HG03460 (cell line): ENCODE results near the gene PDE6D.

Experiments
- ATAC-seq: cut with Tn5 transposase; IDR thresholded peaks from one replicate; pipeline ENCODE4 v1.9.1; 2021; ENCODE audit not compliant: unreplicated experiment

The PDE6D gene

DNA sequence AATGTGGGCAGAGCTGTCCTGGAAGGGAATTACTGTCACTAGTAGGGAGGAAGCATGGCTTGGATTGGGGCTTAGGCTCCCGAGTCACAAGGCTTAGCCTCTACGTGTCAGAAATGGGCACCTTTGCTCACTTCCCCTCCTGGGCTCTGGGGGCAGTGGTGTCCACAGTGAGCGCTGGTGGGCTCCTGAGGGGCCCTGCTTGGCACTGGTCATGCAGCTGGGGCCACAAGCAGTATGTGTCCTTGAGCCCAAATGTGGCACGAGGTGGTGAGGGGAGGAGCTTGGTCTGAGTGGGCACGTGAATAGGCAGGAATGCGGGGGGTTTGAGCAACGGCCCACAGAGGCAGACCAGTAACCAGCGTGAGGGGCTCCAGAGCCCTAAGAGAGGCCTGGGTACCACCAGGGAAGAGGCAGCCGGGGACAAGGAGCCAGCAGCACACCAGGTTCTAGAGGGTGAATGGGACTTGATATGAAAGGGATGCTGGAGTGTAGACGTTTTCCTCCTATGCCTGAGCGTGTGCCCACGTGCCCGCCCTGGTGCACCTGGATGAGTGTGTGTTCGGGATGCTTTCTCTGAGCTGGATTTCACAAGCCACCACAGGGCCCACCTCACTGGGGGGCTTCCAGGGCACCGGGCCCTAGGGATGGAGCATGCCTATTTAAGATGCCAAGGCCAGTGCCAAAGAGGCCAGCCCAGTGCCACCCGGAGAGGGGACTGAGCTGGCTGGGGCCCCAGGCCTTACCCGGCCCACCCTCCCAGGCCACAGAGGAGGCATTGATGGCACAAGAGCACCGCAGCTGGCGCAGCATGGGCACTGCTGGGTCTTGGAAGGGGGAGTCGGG, 95.5 kb downstream of the PDE6D start:
- ATAC-seq = no peak

DNA sequence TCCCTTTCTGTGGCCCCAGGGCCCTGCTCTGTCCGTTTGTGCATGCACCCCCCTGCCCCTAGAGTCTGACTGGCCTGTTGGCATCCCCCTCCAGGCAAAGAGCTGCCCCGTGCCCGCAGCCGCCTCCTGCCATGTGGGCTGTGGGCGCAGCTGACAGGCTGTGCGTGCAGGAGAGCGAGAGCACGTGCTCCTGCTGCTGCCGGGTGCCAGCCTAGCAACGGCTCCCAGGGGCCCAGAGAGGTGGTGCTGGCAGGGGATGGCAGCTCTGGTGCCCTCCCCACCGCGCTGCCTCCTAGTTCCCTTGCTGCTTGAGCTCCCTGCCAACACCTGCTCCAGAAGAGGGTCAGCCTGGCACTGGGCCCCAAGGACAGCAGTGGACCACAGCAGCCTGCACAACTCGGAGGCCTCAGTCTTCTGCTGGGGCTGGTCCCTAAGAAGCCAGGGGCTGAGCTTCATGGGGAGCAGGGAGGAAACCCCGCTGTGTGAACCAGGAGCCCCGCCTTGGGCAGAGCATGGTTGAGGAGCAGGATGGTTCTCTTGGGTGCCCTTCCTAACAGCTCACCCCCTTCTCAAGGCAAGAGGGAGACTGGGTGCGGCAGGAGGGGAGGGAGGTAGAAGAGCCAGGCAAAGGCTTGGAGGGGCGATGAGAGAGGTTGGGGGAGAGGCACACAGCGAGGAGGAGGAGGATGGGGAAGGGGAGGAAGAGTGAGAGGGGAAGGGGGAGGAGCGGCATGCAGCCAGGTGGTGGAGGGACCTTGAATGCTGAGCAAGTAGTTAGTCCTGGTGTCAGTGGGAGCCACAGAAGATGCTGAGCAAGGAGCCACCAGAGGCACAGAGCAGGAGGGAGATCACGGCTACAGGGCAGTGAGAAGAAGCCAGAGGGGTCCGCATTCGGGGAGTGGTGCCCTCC, 96.5 kb downstream of the PDE6D start:
- ATAC-seq = no peak

GRCh38 chr2:231683292-231684235, 97.5 kb downstream of the PDE6D start:
- ATAC-seq = no peak

GRCh38 chr2:231682603-231683291, 98.3 kb downstream of the PDE6D start:
- ATAC-seq = no peak
